ENCODE data around the gene CD48. TPM values are rescaled to one million over a fixed set of nuclear protein-coding genes. Genes with fewer than 3 reads are reported as not detected.
A peak's percentile ranks its signal among the peaks of the same experiment; 100 is the strongest.

The CD48 gene
- total RNA-seq, 4 donors from 2014 or later = 1.1 to 14.6 (median 2.6) TPM

DNA sequence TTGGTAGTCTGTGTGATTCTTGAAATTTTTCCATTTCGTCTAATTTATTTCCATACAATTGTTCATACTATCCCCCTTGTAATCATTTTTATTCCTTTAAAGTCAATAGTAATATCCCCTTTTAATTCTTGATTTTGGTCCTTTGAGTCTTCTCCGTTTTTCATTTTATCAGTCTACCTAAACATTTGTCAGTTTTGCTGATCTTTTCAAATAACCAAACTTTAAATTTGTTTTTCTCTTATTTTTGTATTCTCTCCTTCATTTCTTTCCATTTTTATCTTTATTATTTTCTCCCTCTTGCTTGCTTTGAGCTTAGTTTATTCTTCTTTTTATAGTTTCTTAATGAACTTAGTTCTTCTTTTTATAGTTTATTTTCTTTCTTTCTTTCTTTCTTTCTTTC is 43.7 kb downstream of the CD48 start:
- H3K36me3 ChIP-seq = no peaks in the 10 kb centered on the region
- no peak overlapping the region for H3K27ac ChIP-seq (replicated peaks in 1 of 4)
- peaks cover 0 to 12% (median 7%) of the 10 kb centered on the region in 4 donors for H3K9me3 ChIP-seq
- H3K27me3 ChIP-seq = peaks cover 0 to 3% (median 0%) of the 10 kb centered on the region in 4 donors
- H3K4me3 ChIP-seq = no peak overlapping the region
- peaks cover 0 to 7% (median 2%) of the 10 kb centered on the region in 4 donors for H3K4me1 ChIP-seq
- 87% methylated on average over 2 of the region's 2 CpGs for WGBS
- no peak for DNase-seq (ENCODE audit: extremely low spot score)
- intact Hi-C loops (cut with DNase I) = no loop called here
- TF ChIP-seq POLR2A (IDR thresholded peaks at IDR 0.05; ENCODE audit: low read depth) = no peak
- no peak for TF ChIP-seq POLR2AphosphoS5 (IDR thresholded peaks at IDR 0.05)
- no peak for TF ChIP-seq EP300 (IDR thresholded peaks at IDR 0.05)
- TF ChIP-seq, protein P1, sequence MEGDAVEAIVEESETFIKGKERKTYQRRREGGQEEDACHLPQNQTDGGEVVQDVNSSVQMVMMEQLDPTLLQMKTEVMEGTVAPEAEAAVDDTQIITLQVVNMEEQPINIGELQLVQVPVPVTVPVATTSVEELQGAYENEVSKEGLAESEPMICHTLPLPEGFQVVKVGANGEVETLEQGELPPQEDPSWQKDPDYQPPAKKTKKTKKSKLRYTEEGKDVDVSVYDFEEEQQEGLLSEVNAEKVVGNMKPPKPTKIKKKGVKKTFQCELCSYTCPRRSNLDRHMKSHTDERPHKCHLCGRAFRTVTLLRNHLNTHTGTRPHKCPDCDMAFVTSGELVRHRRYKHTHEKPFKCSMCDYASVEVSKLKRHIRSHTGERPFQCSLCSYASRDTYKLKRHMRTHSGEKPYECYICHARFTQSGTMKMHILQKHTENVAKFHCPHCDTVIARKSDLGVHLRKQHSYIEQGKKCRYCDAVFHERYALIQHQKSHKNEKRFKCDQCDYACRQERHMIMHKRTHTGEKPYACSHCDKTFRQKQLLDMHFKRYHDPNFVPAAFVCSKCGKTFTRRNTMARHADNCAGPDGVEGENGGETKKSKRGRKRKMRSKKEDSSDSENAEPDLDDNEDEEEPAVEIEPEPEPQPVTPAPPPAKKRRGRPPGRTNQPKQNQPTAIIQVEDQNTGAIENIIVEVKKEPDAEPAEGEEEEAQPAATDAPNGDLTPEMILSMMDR (IDR thresholded peaks at IDR 0.05) = no peak

DNA sequence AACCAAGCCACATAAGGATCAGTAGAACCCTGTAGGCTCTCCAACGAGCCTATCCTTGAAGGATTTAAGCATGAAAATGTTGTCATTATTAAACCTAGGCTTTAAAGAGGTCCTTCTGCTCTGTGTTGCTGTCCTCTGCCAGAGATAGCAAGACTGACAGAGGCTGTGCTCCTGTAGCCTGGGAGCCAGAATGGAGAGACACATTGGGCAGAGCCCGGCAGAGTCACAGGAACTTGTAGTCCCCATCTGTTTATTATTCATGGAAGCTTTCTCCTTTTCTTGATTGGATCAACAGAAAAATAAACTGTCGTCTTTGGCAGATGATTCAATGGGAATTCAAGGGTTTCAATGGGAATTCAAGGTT is 45.6 kb downstream of the CD48 start:
- 54% methylated on average over 3 of the region's 3 CpGs for WGBS
- H3K4me1 ChIP-seq = peaks cover 0 to 7% (median 2%) of the 10 kb centered on the region in 4 donors
- H3K27ac ChIP-seq (replicated peaks in 1 of 4) = peak overlapping the region in 3 of 4 donors; percentile 4 to 67 (median 19)
- TF ChIP-seq POLR2AphosphoS5 (IDR thresholded peaks at IDR 0.05) (no peak), POLR2A (IDR thresholded peaks at IDR 0.05; ENCODE audit: low read depth) (no peak), EP300 (IDR thresholded peaks at IDR 0.05) (no peak)
- TF ChIP-seq, protein P1 (IDR thresholded peaks at IDR 0.05) = no peak
- peaks cover 0 to 3% (median 0%) of the 10 kb centered on the region in 4 donors for H3K27me3 ChIP-seq
- no peak overlapping the region for H3K4me3 ChIP-seq
- no peaks in the 10 kb centered on the region for H3K36me3 ChIP-seq
- peaks cover 0 to 12% (median 7%) of the 10 kb centered on the region in 4 donors for H3K9me3 ChIP-seq
- intact Hi-C loops (cut with DNase I) = no loop called here
- DNase-seq (ENCODE audit: extremely low spot score) = no peak

DNA sequence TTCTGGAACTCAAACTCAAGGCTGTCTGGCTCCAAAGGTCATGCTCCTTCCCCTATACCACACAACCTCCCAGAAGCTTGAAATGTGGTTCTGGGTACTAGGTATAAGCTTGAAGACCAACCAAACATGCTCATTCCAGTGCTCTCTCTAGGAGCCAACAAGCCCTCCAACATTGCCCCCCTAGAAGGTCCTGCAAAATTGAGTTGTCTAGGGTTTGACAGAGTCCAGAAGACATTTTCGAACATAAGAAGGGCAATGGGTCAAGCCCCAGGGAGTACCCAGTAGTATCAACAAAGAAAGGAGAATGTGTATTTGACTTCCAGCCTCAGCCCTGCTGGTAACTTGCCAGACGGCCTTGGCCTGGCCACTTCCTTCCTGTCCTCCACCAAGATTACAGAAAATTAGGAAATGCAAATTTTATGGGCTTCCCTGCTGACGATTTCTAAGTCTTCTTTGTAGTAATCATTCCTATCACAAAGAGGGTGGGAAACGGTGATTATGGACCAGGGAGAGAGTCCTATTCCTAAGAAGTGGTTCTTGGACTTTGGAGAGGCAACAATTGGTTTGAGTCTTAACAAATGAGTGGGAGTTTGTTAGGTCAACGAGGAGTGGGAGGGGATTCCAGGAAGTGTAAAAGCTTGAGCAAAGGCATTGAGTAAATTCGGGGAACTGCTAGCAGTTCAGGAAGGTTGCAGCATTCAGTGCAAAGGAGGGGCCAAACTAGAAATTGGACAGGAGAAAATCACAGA is 46.1 kb downstream of the CD48 start:
- WGBS = 33% methylated on average over 6 of the region's 6 CpGs
- H3K4me1 ChIP-seq = peaks cover 0 to 7% (median 2%) of the 10 kb centered on the region in 4 donors
- TF ChIP-seq EP300 (IDR thresholded peaks at IDR 0.05) (peak; percentile 58), POLR2AphosphoS5 (IDR thresholded peaks at IDR 0.05) (peak in 1 of 2 donors; percentile 7), POLR2A (IDR thresholded peaks at IDR 0.05; ENCODE audit: low read depth) (no peak)
- peaks cover 0 to 13% (median 7%) of the 10 kb centered on the region in 4 donors for H3K9me3 ChIP-seq
- H3K27me3 ChIP-seq = peaks cover 0 to 3% (median 0%) of the 10 kb centered on the region in 4 donors
- H3K4me3 ChIP-seq = no peak overlapping the region
- DNase-seq (ENCODE audit: extremely low spot score) = peak; percentile 91
- intact Hi-C loops (cut with DNase I) = no loop called here
- no peaks in the 10 kb centered on the region for H3K36me3 ChIP-seq
- H3K27ac ChIP-seq (replicated peaks in 1 of 4) = peak overlapping the region in 3 of 4 donors; percentile 4 to 67 (median 19)

DNA sequence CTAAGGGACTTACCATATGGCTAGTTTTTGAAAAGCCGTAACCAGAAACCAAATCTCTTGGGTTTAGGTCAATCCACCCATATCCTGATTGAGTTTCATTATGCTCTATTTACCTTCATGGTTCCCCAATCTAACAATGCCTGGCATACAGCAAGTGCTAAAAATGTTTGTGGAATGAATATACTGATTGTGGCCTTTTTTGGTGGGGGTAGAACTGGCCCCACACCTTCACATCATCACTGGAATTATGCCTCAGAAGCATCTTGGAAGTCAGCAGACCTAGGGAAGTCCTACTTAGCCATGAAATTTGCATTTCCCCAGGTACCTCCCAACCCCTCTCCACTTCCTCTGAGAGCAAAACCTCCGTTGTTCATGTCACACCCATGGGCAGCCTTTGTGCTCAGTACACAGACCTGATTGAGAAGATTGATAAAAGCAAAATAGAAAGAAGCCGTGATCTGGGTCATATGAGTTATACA is 47.0 kb downstream of the CD48 start:
- intact Hi-C loops (cut with DNase I) = no loop called here
- 68% methylated on average over 3 of the region's 3 CpGs for whole genome bisulfite sequencing

DNA sequence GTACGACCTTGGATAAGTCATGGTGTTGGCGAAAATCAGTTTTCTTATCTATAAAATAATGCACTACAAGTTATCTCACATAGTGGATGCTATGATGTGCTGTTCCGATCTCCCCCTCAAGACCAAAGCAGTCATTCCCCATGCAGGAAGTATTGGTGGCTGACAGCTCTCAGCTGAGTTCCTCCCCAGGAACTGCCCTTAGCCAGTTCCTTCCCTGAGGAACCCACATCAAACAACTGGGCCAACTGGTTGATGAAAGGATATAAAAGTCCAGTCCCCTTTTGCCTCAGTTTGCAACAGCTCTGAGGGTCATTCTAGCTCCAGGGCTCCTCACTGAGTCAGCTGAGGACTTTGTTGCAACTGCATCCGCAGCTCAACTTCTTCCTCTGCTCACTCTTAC is 48.7 kb downstream of the CD48 start:
- Histone ChIP-seq H3K9me3 (peaks cover 0 to 4% (median 0%) of the 10 kb centered on the region in 4 donors), H3K4me1 (peaks cover 0 to 7% (median 2%) of the 10 kb centered on the region in 4 donors), H3K27me3 (peaks cover 0 to 3% (median 0%) of the 10 kb centered on the region in 4 donors), H3K27ac (replicated peaks in 1 of 4) (no peak overlapping the region), H3K4me3 (no peak overlapping the region), H3K36me3 (no peaks in the 10 kb centered on the region)
- TF ChIP-seq POLR2A (IDR thresholded peaks at IDR 0.05; ENCODE audit: low read depth) (no peak), EP300 (IDR thresholded peaks at IDR 0.05) (no peak), POLR2AphosphoS5 (IDR thresholded peaks at IDR 0.05) (no peak)
- TF ChIP-seq, protein P1 (IDR thresholded peaks at IDR 0.05) = no peak
- DNase-seq (ENCODE audit: extremely low spot score) = peak; percentile 83
- WGBS = 74% methylated on average over 4 of the region's 4 CpGs
- intact Hi-C loops (cut with DNase I) = no loop called here

More for the DNA sequence above, 47.0 kb downstream of the CD48 start:
- peaks cover 0 to 10% (median 5%) of the 10 kb centered on the region in 4 donors for H3K9me3 ChIP-seq
- no peaks in the 10 kb centered on the region for H3K36me3 ChIP-seq
- DNase-seq (ENCODE audit: extremely low spot score) = no peak
- peaks cover 0 to 3% (median 0%) of the 10 kb centered on the region in 4 donors for H3K27me3 ChIP-seq
- TF ChIP-seq POLR2AphosphoS5 (IDR thresholded peaks at IDR 0.05) (no peak), POLR2A (IDR thresholded peaks at IDR 0.05; ENCODE audit: low read depth) (no peak), EP300 (IDR thresholded peaks at IDR 0.05) (no peak)
- TF ChIP-seq, protein P1 (IDR thresholded peaks at IDR 0.05) = no peak
- H3K4me3 ChIP-seq = no peak overlapping the region
- peak overlapping the region in 1 of 4 donors; percentile 67 for H3K27ac ChIP-seq (replicated peaks in 1 of 4)
- peaks cover 0 to 7% (median 2%) of the 10 kb centered on the region in 4 donors for H3K4me1 ChIP-seq
